ENCODE data around the gene DNAAF5.

DNA sequence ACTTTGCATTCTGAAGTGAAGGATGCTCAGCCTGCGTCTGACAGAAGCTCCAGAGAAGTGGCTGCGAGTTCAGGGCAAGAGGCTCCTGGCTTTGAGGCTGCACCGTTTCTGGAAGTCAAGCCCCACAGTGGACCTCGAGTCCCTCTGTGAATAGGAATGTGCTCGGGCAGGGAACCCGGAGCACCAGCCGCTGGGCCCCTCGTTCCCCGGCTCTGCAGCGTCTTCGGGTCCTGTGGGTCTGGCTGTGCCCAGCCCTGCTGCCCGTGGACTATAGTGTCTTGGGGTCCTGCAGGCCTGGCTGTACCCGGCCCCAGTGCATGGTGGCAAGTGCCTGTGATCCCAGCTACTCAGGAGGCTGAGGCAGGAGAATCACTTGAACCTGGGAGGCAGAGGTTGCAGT lies 45.9 kb downstream of the DNAAF5 start:
- TF ChIP-seq CTCF (conservative IDR thresholded peaks at IDR 0.05; ENCODE audit: low read length) (no peak), EZH2phosphoT487 (IDR thresholded peaks at IDR 0.05; ENCODE audit: borderline replicate concordance) (no peak)
